Stimulated activated memory B cell treated with anti-CD40 and anti-IgM and Interleukin-4, amounts not matched to agents 10 μg/mL and 1 μg/mL and 100 μg/mL, for 72 hours (primary cell): Measurements from ENCODE around the gene TUBB4B.

Source experiments
- ATAC-seq: fragments of 150-1000 bp; cut with Tn5 transposase; 2 replicates; pipeline ENCODE4 v1.10.0; 2021
- H3K27ac Mint-ChIP-seq: one replicate; pipeline ENCODE4 v1.8.0; 2022; ENCODE audit warnings: mild to moderate bottlenecking, mixed read lengths
- H3K27me3 Mint-ChIP-seq: one replicate; pipeline ENCODE4 v1.8.0; 2022; ENCODE audit warnings: mixed read lengths
- H3K36me3 Mint-ChIP-seq: one replicate; pipeline ENCODE4 v1.8.0; 2022; ENCODE audit warnings: mixed read lengths
- H3K4me1 Mint-ChIP-seq: one replicate; pipeline ENCODE4 v1.8.0; 2022; ENCODE audit warnings: mixed read lengths
- H3K4me3 Mint-ChIP-seq: one replicate; pipeline ENCODE4 v1.8.0; 2022; ENCODE audit warnings: mild to moderate bottlenecking, moderate library complexity, mixed read lengths
- H3K9me3 Mint-ChIP-seq: one replicate; pipeline ENCODE4 v1.8.0; 2022; ENCODE audit warnings: mixed read lengths

TUBB4B gene

GRCh38 chr9:137240841-137241489 is at the start of gene TUBB4B:
TSS of gene TUBB4B (plus strand) at chr9:137241287. CDS start at chr9:137241361, 74 bp downstream.
- Mint-ChIP-seq H3K9me3 (no peaks in the 10 kb centered on the region), H3K27ac (peak within 1 kb of the TSS; percentile 69), H3K36me3 (peaks cover 16% of the 10 kb centered on the region), H3K4me1 (peaks cover 61% of the 10 kb centered on the region), H3K27me3 (no peaks in the 10 kb centered on the region), H3K4me3 (peak within 1 kb of the TSS; percentile 86)
- peak; percentile 89 for ATAC-seq

- no peaks in the 10 kb centered on the region for H3K9me3 Mint-ChIP-seq
- H3K27me3 Mint-ChIP-seq, result no peaks in the 10 kb centered on the region
- peaks cover 11% of the 10 kb centered on the region for H3K36me3 Mint-ChIP-seq
- peak overlapping the region; percentile 75 for H3K27ac Mint-ChIP-seq
- peaks cover 32% of the 10 kb centered on the region for H3K4me1 Mint-ChIP-seq
- no peak overlapping the region for H3K4me3 Mint-ChIP-seq
- ATAC-seq, result no peak
Measured at GRCh38 chr9:137191691-137192447, 49.2 kb upstream of the TUBB4B start.

GRCh38 chr9:137192448-137192780 is 48.7 kb upstream of the TUBB4B start:
- Mint-ChIP-seq H3K9me3 (no peaks in the 10 kb centered on the region), H3K27ac (no peak overlapping the region), H3K4me3 (no peak overlapping the region), H3K4me1 (peaks cover 32% of the 10 kb centered on the region), H3K36me3 (peaks cover 11% of the 10 kb centered on the region), H3K27me3 (no peaks in the 10 kb centered on the region)
- no peak for ATAC-seq

- ATAC-seq, result no peak
- H3K27me3 Mint-ChIP-seq, result no peaks in the 10 kb centered on the region
- H3K36me3 Mint-ChIP-seq, result peaks cover 11% of the 10 kb centered on the region
- no peaks in the 10 kb centered on the region for H3K9me3 Mint-ChIP-seq
- H3K4me1 Mint-ChIP-seq, result peaks cover 29% of the 10 kb centered on the region
- no peak overlapping the region for H3K27ac Mint-ChIP-seq
- no peak overlapping the region for H3K4me3 Mint-ChIP-seq
Measured at GRCh38 chr9:137192859-137193258, 48.2 kb upstream of the TUBB4B start.

DNA sequence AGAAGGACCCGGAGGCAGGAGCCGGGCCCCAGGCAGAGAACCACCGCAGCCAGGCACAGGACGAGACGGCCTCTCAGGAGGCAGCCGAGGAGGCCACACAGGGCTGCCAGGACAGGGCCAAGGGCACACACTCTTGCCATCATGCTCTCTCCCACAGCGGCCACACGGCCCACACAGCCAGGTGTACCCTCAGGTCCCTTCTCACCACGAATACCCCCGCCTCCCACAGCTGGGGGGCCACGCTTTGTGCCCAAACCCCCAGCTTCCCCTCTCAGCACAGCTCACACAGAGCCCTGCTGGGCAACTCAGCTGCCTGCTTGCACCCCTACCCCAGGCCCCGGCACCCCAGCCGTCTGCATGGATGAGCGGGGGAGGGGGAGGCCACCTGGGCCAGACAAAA is 47.3 kb upstream of the TUBB4B start:
- peaks cover 11% of the 10 kb centered on the region for H3K36me3 Mint-ChIP-seq
- no peaks in the 10 kb centered on the region for H3K9me3 Mint-ChIP-seq
- H3K4me1 Mint-ChIP-seq, result peaks cover 30% of the 10 kb centered on the region
- ATAC-seq, result no peak
- no peak overlapping the region for H3K27ac Mint-ChIP-seq
- no peaks in the 10 kb centered on the region for H3K27me3 Mint-ChIP-seq
- no peak overlapping the region for H3K4me3 Mint-ChIP-seq

DNA sequence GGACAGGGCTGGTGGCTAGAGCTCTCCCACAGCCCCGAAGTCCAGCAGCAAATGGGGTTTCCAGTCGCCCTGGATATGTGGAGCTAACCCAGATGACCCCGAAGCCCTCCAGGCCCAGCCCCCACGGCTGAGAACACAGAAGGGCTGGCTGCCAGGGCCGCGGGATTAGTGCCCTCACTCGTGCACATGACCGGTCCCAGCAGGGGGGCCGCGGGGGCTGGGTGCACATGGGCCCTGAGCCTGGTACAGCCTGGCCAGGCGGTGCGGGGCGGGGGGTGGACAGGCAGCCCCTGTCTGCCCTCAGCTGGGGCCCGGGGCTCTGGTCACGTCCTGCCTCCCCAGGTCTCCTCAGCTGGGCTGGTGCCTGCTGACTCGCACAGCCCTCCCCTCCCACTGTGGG is 46.7 kb upstream of the TUBB4B start:
- no peak for ATAC-seq
- H3K27me3 Mint-ChIP-seq, result no peaks in the 10 kb centered on the region
- H3K27ac Mint-ChIP-seq, result no peak overlapping the region
- no peaks in the 10 kb centered on the region for H3K9me3 Mint-ChIP-seq
- H3K4me1 Mint-ChIP-seq, result peaks cover 31% of the 10 kb centered on the region
- peaks cover 11% of the 10 kb centered on the region for H3K36me3 Mint-ChIP-seq
- no peak overlapping the region for H3K4me3 Mint-ChIP-seq

DNA sequence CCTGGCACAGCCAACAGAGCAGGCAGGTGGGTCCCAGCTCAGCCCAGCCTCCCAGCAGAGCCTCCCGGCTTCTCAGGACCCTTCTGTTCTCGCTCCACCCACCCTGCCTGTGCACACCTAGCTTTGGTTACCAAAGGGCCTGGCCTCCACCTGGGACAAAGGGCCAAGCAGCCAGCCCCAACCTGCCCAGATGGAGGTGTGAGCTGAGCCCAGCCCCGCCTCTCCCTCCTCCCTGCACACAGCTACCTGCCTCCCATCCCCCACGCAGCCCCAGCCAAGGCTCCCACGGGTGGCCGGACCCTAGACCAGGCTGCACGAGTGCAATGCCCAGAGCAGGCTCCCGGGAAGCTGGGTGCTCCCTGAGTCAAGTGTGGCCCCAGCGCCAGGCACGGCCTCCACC is 46.2 kb upstream of the TUBB4B start:
- H3K27me3 Mint-ChIP-seq, result no peaks in the 10 kb centered on the region
- H3K9me3 Mint-ChIP-seq, result no peaks in the 10 kb centered on the region
- H3K4me1 Mint-ChIP-seq, result peaks cover 30% of the 10 kb centered on the region
- H3K4me3 Mint-ChIP-seq, result no peak overlapping the region
- no peak overlapping the region for H3K27ac Mint-ChIP-seq
- H3K36me3 Mint-ChIP-seq, result peaks cover 11% of the 10 kb centered on the region
- ATAC-seq, result no peak

GRCh38 chr9:137195525-137196220 is 45.4 kb upstream of the TUBB4B start:
- no peak overlapping the region for H3K4me3 Mint-ChIP-seq
- no peak for ATAC-seq
- H3K4me1 Mint-ChIP-seq, result peaks cover 27% of the 10 kb centered on the region
- H3K36me3 Mint-ChIP-seq, result peaks cover 9% of the 10 kb centered on the region
- H3K27ac Mint-ChIP-seq, result no peak overlapping the region
- no peaks in the 10 kb centered on the region for H3K9me3 Mint-ChIP-seq
- H3K27me3 Mint-ChIP-seq, result no peaks in the 10 kb centered on the region

DNA sequence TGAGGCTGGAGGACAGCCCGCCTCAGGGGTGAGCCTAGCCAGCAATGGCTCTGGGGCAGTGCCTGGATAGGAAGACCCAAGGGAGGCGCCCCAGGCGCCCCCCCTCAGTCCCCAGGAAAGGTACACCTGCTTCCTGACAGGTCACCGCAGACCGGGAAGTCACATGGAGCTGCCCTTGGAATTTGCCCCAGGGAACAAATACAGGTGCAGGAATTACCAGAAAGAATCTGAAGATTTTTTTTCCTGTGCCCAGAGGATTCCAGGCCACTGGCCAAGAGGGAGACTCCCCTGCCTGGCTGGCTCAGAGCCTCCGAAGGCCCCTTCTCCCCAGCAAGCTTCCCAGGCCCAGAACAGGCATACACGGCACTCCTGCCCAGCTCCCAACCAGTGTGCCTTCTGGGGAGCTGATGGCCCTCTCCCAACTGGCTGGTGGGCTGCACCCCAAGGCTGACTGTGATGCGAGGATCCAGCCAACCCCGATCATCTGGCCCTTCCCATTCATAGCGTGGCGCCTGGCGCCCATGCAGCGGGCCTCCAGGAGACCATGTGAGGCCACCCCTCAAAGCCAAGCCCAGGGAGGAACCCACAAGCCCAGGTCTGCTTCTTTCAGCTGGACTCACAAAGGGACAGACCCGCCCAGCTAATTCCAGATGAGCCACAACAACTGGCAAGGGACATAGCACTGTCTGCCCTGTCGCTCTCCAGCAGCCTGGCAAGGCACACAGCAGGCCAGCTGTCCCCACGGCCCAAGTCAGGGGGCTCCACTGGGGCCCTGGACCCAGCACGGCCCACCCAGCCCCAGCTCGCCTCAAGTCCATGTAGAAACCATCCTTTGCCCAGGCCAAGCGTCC is 42.8 kb upstream of the TUBB4B start:
- H3K27ac Mint-ChIP-seq, result no peak overlapping the region
- no peaks in the 10 kb centered on the region for H3K27me3 Mint-ChIP-seq
- H3K9me3 Mint-ChIP-seq, result no peaks in the 10 kb centered on the region
- H3K36me3 Mint-ChIP-seq, result no peaks in the 10 kb centered on the region
- peak overlapping the region; percentile 81 for H3K4me3 Mint-ChIP-seq
- peaks cover 40% of the 10 kb centered on the region for H3K4me1 Mint-ChIP-seq
- ATAC-seq, result no peak

GRCh38 chr9:137198902-137199283 is 42.2 kb upstream of the TUBB4B start:
- Mint-ChIP-seq H3K27ac (no peak overlapping the region), H3K36me3 (no peaks in the 10 kb centered on the region), H3K27me3 (no peaks in the 10 kb centered on the region), H3K4me3 (peak overlapping the region; percentile 81), H3K9me3 (no peaks in the 10 kb centered on the region), H3K4me1 (peaks cover 40% of the 10 kb centered on the region)
- no peak for ATAC-seq

DNA sequence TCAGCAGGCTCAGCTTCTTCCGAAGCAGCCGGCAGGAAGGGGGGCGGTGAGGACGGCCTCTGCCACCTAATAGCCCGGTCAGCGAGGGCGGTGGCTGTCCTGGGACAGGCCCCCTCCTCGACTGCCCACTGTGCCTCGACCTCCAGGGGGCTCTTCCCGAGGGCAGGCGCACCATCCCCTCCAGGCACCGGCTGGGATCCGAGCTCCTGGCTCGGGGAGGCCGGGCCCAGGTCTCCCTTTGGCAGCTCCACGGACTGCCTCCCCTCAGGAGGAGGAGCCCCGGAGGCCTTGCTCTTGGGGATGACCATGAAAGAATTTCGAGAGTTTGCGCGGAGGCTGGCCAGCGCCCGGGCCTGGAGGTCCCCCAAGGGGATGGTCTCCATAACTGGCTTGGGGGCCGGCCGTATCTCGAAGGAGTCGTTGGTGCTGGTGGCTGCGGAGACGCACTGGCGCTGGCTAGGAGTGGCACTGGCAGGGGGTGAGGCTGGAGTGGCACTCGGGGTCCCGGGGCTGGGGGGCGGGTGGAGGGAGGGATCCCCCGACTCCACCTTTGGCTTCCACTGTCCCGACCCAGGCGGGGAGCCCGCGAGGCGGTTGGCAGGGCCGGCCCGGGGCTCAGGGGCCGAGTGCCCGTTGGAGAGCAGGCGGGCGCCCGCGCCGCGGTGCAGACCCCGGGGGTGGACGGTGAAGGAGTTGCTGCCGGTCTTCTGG is 41.5 kb upstream of the TUBB4B start:
- H3K27ac Mint-ChIP-seq, result peak overlapping the region; percentile 64
- H3K4me3 Mint-ChIP-seq, result peak overlapping the region; percentile 81
- H3K4me1 Mint-ChIP-seq, result peaks cover 46% of the 10 kb centered on the region
- no peaks in the 10 kb centered on the region for H3K27me3 Mint-ChIP-seq
- ATAC-seq, result no peak
- no peaks in the 10 kb centered on the region for H3K9me3 Mint-ChIP-seq
- H3K36me3 Mint-ChIP-seq, result no peaks in the 10 kb centered on the region

DNA sequence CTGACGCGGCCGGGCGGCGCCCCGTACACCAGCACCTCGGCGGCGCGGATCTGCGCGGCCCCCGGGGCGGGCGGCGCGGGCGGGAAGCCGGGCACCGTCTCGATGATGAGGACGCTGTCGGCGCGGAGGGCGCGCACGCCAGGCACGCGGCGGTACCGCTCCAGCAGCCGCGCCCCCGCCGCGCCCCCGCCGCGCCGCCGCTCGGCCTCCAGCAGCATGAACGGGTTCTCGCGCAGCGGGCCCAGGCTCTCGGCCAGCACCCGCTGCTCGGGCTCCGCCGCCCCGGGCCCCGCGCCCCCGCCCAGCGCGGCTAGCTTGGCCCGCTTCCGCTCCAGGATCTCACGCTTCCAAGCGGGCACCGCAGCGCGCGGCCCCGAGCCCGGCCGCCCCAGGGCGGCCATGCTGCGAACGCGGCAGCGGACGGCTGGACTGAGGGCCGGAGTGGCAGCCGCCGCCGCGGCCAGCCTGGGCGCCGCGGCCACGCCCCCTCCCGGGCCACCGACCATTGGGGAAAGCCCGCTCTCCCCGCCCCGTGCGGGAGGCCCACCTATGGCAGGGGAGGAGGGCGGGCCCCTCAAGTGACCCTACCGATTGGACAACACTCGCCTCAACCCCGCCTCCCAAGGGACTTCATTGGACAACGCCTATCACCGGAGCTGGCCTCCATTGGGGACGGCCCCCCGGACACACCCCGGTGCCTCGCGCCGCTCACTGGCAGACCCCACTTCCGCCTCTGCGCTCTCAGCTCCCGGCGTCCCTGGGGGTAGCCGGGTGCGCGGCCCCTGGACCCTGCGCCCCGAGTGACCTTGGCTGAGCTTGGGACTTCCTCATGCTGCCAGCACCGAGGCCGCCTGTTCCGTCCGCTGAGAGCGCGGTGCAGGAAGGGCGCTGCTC is 40.5 kb upstream of the TUBB4B start, which contains the start of gene TPRN:
TPRN (minus strand) TSS at position 431 of the 894 bp plus-strand sequence; CDS start at position 401, 30 bp downstream.
- H3K27me3 Mint-ChIP-seq, result no peaks in the 10 kb centered on the region
- H3K36me3 Mint-ChIP-seq, result peaks cover 2% of the 10 kb centered on the region

GRCh38 chr9:137201205-137201868 is 39.8 kb upstream of the TUBB4B start:
- Mint-ChIP-seq H3K4me1 (peaks cover 60% of the 10 kb centered on the region), H3K27me3 (no peaks in the 10 kb centered on the region)
- no peak for ATAC-seq

More for the DNA sequence above, 40.5 kb upstream of the TUBB4B start, which contains the start of gene TPRN:
- Mint-ChIP-seq H3K4me3 (peak within 1 kb of the TSS; percentile 85), H3K27ac (peak within 1 kb of the TSS; percentile 81), H3K9me3 (no peaks in the 10 kb centered on the region), H3K4me1 (peaks cover 52% of the 10 kb centered on the region)
- ATAC-seq, result peak; percentile 98

More at GRCh38 chr9:137201205-137201868, 39.8 kb upstream of the TUBB4B start:
- peak overlapping the region; percentile 81 for H3K27ac Mint-ChIP-seq
- H3K9me3 Mint-ChIP-seq, result no peaks in the 10 kb centered on the region
- H3K4me3 Mint-ChIP-seq, result peak overlapping the region; percentile 85
- peaks cover 5% of the 10 kb centered on the region for H3K36me3 Mint-ChIP-seq
